K562 (cell line): ENCODE results near the gene LRRC57. TPM values are rescaled to one million over a fixed set of nuclear protein-coding genes. Genes with fewer than 3 reads are reported as not detected.

Source experiments
- BACH1 ChIP-seq: fragments of 200-800 bp; sonication (Bioruptor generic); IDR thresholded peaks from 2 replicates; pipeline ENCODE4 v1.6.1; 2016; ENCODE audit warnings: missing genetic modification characterization, missing compliant biosample characterization
- BHLHE40 ChIP-seq: IDR thresholded peaks from 2 replicates; pipeline ENCODE4 v1.6.1; 2011; ENCODE audit warnings: low read length, improper control_type of control experiment
- CHAMP1 ChIP-seq: fragments of 450-650 bp; IDR thresholded peaks from 2 replicates; pipeline ENCODE4 v1.6.1; 2016; ENCODE audit warnings: mild to moderate bottlenecking
- CREB1 ChIP-seq, 2 experiments: sonication (generic) in 1 of 2; formaldehyde crosslinking in 1 of 2; IDR thresholded peaks; 2 replicates each; pipeline versions ENCODE4 v1.6.1 to v1.8.0; 2012 to 2022; ENCODE audit warnings: inconsistent platforms in 1 of 2, mild to moderate bottlenecking in 1 of 2, missing genetic modification reagents in 1 of 2, moderate library complexity in 1 of 2
- FOXP4 ChIP-seq: sonication (generic); formaldehyde crosslinking; IDR thresholded peaks from 2 replicates; pipeline ENCODE4 v1.8.0; 2022; ENCODE audit warnings: mild to moderate bottlenecking, missing genetic modification reagents, borderline replicate concordance
- GATA2 ChIP-seq: sonication (generic); formaldehyde crosslinking; IDR thresholded peaks from 2 replicates; pipeline ENCODE4 v1.4.0; 2020; ENCODE audit warnings: mild to moderate bottlenecking, missing genetic modification reagents
- HNRNPK ChIP-seq: fragments of 200-400 bp; formaldehyde crosslinking; IDR thresholded peaks from one replicate; pipeline ENCODE4 v1.6.1; 2018; ENCODE audit warnings: mild to moderate bottlenecking, low read depth, low read length; ENCODE audit not compliant: poor library complexity, severe bottlenecking
- ILF3 ChIP-seq: fragments of 450-650 bp; IDR thresholded peaks from 2 replicates; pipeline ENCODE4 v1.6.1; 2018; ENCODE audit warnings: antibody characterized with exemption, mild to moderate bottlenecking, moderate library complexity, borderline replicate concordance
- MEF2D ChIP-seq: conservative IDR thresholded peaks from 2 replicates; pipeline ENCODE4 v1.6.1; 2016; ENCODE audit warnings: low read depth, missing genetic modification characterization, missing compliant biosample characterization
- NCOR1 ChIP-seq: fragments of 450-650 bp; IDR thresholded peaks from 2 replicates; pipeline ENCODE4 v1.6.1; 2016; ENCODE audit warnings: mild to moderate bottlenecking, moderate library complexity
- NFIX ChIP-seq: fragments of 250-450 bp; sonication (Bioruptor Pico); IDR thresholded peaks from 2 replicates; pipeline ENCODE4 v1.4.0; 2020; ENCODE audit warnings: low read depth, mild to moderate bottlenecking, moderate library complexity
- OTX1 ChIP-seq: fragments of 450-650 bp; formaldehyde crosslinking; IDR thresholded peaks from 2 replicates; pipeline ENCODE4 v1.4.0; 2022; ENCODE audit warnings: mild to moderate bottlenecking
- PYGO2 ChIP-seq: fragments of 450-650 bp; IDR thresholded peaks from 2 replicates; pipeline ENCODE4 v1.6.1; 2016; ENCODE audit warnings: mild to moderate bottlenecking, missing genetic modification characterization, moderate library complexity, missing compliant biosample characterization
- RBM14 ChIP-seq: fragments of 200-400 bp; formaldehyde crosslinking; IDR thresholded peaks from 2 replicates; pipeline ENCODE4 v1.6.1; 2018; ENCODE audit warnings: low read depth, mild to moderate bottlenecking, low read length, moderate library complexity, borderline replicate concordance; ENCODE audit not compliant: insufficient read depth
- RBM25 ChIP-seq: fragments of 200-400 bp; formaldehyde crosslinking; IDR thresholded peaks from 2 replicates; pipeline ENCODE4 v1.6.1; 2018; ENCODE audit warnings: low read length, low read depth, moderate library complexity; ENCODE audit not compliant: severe bottlenecking
- SIRT6 ChIP-seq: IDR thresholded peaks from one replicate; pipeline ENCODE4 v1.6.1; 2012; ENCODE audit warnings: low read depth, mild to moderate bottlenecking, control low read depth, inconsistent platforms, low read length, moderate library complexity
- SNAPC5 ChIP-seq: fragments of 250-450 bp; sonication (Bioruptor Pico); IDR thresholded peaks from 2 replicates; pipeline ENCODE4 v1.8.0; 2021; ENCODE audit warnings: moderate library complexity, mild to moderate bottlenecking, inconsistent platforms
- TAL1 ChIP-seq: fragments of 450-650 bp; IDR thresholded peaks from 2 replicates; pipeline ENCODE4 v1.6.1; 2016; ENCODE audit warnings: mild to moderate bottlenecking
- TEAD4 ChIP-seq, 2 experiments: sonication (generic) in 1 of 2; formaldehyde crosslinking in 1 of 2; IDR thresholded peaks; 2 replicates each; pipeline versions ENCODE4 v1.6.1 to v1.8.0; 2012 to 2022; ENCODE audit warnings: borderline replicate concordance in 1 of 2, inconsistent platforms in 1 of 2, low read length in 1 of 2, mild to moderate bottlenecking in 1 of 2, missing genetic modification reagents in 1 of 2
- ZKSCAN1 ChIP-seq: fragments of 150-350 bp; IDR thresholded peaks from 2 replicates; pipeline ENCODE4 v1.6.1; 2016; ENCODE audit warnings: low read depth, low read length
- ZNF121 ChIP-seq: sonication (generic); formaldehyde crosslinking; conservative IDR thresholded peaks from 2 replicates; pipeline ENCODE4 v1.8.0; 2022; ENCODE audit warnings: missing genetic modification reagents
- ZNF699 ChIP-seq: fragments of 250-450 bp; sonication (Bioruptor Pico); IDR thresholded peaks from 2 replicates; pipeline ENCODE4 v1.8.0; 2021; ENCODE audit warnings: mild to moderate bottlenecking, moderate library complexity; ENCODE audit not compliant: insufficient replicate concordance
- ZNF76 ChIP-seq: fragments of 250-450 bp; sonication (Bioruptor Pico); IDR thresholded peaks from 2 replicates; pipeline ENCODE4 v1.4.0; 2020; ENCODE audit warnings: mild to moderate bottlenecking, moderate library complexity, borderline replicate concordance
- ZSCAN32 ChIP-seq: fragments of 450-650 bp; formaldehyde crosslinking; IDR thresholded peaks from 2 replicates; pipeline ENCODE4 v1.4.0; 2020; ENCODE audit warnings: mild to moderate bottlenecking, moderate library complexity
- polyA plus RNA-seq, 8 experiments: library from polyadenylated mRNA; depleted of rRNA in 4 of 8; stranded (reverse) in 5 of 8; unstranded in 3 of 8; fragments of >200 nt; fragmentation: Nextera tagmentation in 2 of 8; fragmentation: Illumina TruSeq in 1 of 8; extraction: Ambion mirVana in 2 of 8; extraction: Trizol in 1 of 8; gene quantifications; 2 replicates each; pipeline versions ENCODE4 v1.2.1 to v1.2.3, GENCODE V29; 2011 to 2014; ENCODE audit warnings: inconsistent platforms in 1 of 8, missing spikeins in 1 of 8
- total RNA-seq, 7 experiments: library from RNA; depleted of rRNA in 6 of 7; stranded (reverse); fragments of >200 nt in 6 of 7; fragmentation: Illumina TruSeq in 2 of 7; extraction: Trizol in 2 of 7; gene quantifications; 2 replicates each; pipeline versions ENCODE4 v1.2.1 to v1.2.3, GENCODE V29; 2011 to 2021; ENCODE audit warnings: low replicate concordance in 1 of 7

The LRRC57 gene
- total and polyA plus RNA-seq, 9 of the 15 experiments (the other 6 are each of a cell fraction or from before 2014, with no cell fraction given), result 3.9 to 20.4 (median 14.8) TPM

DNA sequence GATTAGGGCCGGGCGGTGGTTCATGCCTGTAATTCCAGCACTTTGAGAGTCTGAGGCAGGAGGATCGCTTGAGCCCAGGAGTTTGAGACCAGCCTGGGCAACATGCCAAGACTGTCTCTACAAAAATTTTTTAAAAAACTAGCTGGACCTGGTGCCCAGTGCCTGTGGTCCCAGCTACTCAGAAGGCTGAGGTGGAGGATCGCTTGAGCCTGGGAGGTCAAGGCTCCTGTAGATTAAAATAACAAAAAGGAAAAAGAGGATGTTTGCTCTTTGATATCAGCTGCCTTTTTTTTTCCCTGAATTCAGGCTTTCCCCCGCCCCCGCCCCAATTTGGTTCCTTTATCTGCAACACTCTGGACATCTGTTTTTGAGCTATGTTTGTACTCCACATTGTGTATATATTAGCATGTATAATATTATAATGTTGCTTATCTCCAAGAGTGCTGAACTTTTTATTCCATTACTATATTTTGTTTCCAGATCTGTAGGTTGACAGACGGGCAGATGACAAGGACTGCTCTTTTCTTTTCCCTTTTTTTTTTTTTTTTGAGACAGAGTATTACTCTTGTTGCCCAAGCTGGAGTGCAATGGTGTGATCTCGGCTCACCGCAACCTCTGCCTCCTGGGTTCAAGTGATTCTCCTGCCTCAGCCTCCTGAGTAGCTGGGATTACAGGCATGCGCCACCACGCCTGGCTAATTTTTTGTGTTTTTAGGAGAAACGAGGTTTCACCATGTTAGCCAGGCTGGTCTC, 48.6 kb downstream of the LRRC57 start (continued):
- TF ChIP-seq ZNF699, result no peak
- TF ChIP-seq RBM25, result no peak
- no peak for TF ChIP-seq ZSCAN32 (CRISPR knock-in tag)
- no peak; the same call in 1 of the 2 replicates for TF ChIP-seq MEF2D (tag)
- no peak for TF ChIP-seq PYGO2 (tag)
- no peak for TF ChIP-seq ZKSCAN1
- TF ChIP-seq TAL1, result peak; percentile 78
- no peak for TF ChIP-seq SNAPC5 (CRISPR knock-in tag)
- TF ChIP-seq FOXP4 (CRISPR knock-in tag), result no peak
- TF ChIP-seq GATA2 (CRISPR knock-in tag), result 0 out of 2 replicates have a peak, but pooled peaks have one; percentile 47
- TF ChIP-seq ZNF76 (CRISPR knock-in tag), result no peak
- TF ChIP-seq NFIX (CRISPR knock-in tag), result peak; percentile 33; the same call in 1 of the 2 replicates
- peak; percentile 45; the same call in 1 of the 2 replicates for TF ChIP-seq NCOR1
- no peak for TF ChIP-seq BHLHE40
- TF ChIP-seq ZNF121, result no peak
- no peak for TF ChIP-seq OTX1 (CRISPR knock-in tag)
- TF ChIP-seq RBM14, result no peak
- TF ChIP-seq TEAD4 (IDR thresholded peaks at IDR 0.05; ENCODE audit: low read length), result peak; percentile 80
- no peak for TF ChIP-seq TEAD4 (CRISPR knock-in tag; IDR thresholded peaks at IDR 0.05; ENCODE audit: borderline replicate concordance)
- TF ChIP-seq BACH1 (tag), result no peak
- no peak for TF ChIP-seq ILF3
- no peak for TF ChIP-seq CHAMP1
- TF ChIP-seq HNRNPK, result no peak
- TF ChIP-seq CREB1 (IDR thresholded peaks at IDR 0.05), result no peak
- TF ChIP-seq CREB1 (CRISPR knock-in tag; IDR thresholded peaks at IDR 0.05), result no peak
- TF ChIP-seq SIRT6, result no peak
